Common myeloid progenitor, CD34-positive (primary cell): ENCODE results near the gene FABP1.

Experiments
- CTCF ChIA-PET: fragments of 350-600 bp; sonication (Branson Sonifier 250); formaldehyde crosslinking; loops from one replicate; lab custom pipeline; 2021; ENCODE audit warnings: antibody characterized with exemption; lab: Charles Lee
- POLR2A ChIA-PET: fragments of 350-600 bp; sonication (Branson Sonifier 250); formaldehyde crosslinking; loops from one replicate; lab custom pipeline; 2021; ENCODE audit warnings: antibody characterized with exemption; lab: Charles Lee
- DNase-seq, 3 donors: peaks; one replicate each; pipeline versions ENCODE4 v3.0.0 to v3.0.0-alpha.2; 2013
- H3K27ac ChIP-seq, 2 experiments: 1 replicate in 1 of 2; 2 replicates in 1 of 2; pipeline ENCODE4 v1.7.0; 2013; ENCODE audit warnings: inconsistent platforms in 2 of 2, low read length in 2 of 2, mild to moderate bottlenecking in 2 of 2, low read depth in 1 of 2, moderate library complexity in 1 of 2; ENCODE audit not compliant: severe bottlenecking in 2 of 2, insufficient read depth in 1 of 2, poor library complexity in 1 of 2
- H3K27me3 ChIP-seq, 5 experiments: replicated peaks in 2 of 5; 1 replicate in 3 of 5; 2 replicates in 2 of 5; pipeline versions ENCODE4 v1.6.1 to v1.7.0; 2013; ENCODE audit warnings: low read length in 4 of 5, mild to moderate bottlenecking in 2 of 5, moderate library complexity in 2 of 5, inconsistent platforms in 1 of 5; ENCODE audit not compliant: insufficient read depth in 5 of 5, control insufficient read depth in 4 of 5
- H3K36me3 ChIP-seq, 4 experiments: 1 replicate in 2 of 4; 2 replicates in 2 of 4; pipeline versions ENCODE4 v1.6.1 to v1.7.0; 2013; ENCODE audit warnings: low read length in 3 of 4, control low read depth in 1 of 4, mild to moderate bottlenecking in 1 of 4; ENCODE audit not compliant: control insufficient read depth in 4 of 4, insufficient read depth in 4 of 4
- H3K4me1 ChIP-seq, 4 experiments: 1 replicate in 3 of 4; 2 replicates in 1 of 4; pipeline versions ENCODE4 v1.6.1 to v1.7.1; 2013; ENCODE audit warnings: low read length in 3 of 4, mild to moderate bottlenecking in 3 of 4, control low read depth in 1 of 4, inconsistent platforms in 1 of 4, moderate library complexity in 1 of 4; ENCODE audit not compliant: control insufficient read depth in 4 of 4, insufficient read depth in 4 of 4; ENCODE audit errors: control extremely low read depth in 1 of 4
- H3K4me3 ChIP-seq, 7 experiments: 1 replicate in 4 of 7; 2 replicates in 3 of 7; pipeline versions ENCODE4 v1.5.1 to v1.7.0; 2013; ENCODE audit warnings: mild to moderate bottlenecking in 7 of 7, low read length in 6 of 7, moderate library complexity in 6 of 7, inconsistent platforms in 2 of 7, low read depth in 2 of 7, control low read depth in 1 of 7; ENCODE audit not compliant: insufficient read depth in 4 of 7, control insufficient read depth in 1 of 7; ENCODE audit errors: extremely low read depth in 1 of 7
- H3K9me3 ChIP-seq, 5 experiments: 1 replicate in 4 of 5; 2 replicates in 1 of 5; pipeline versions ENCODE4 v1.6.1 to v1.7.1; 2013; ENCODE audit warnings: low read length in 4 of 5, mild to moderate bottlenecking in 2 of 5, inconsistent platforms in 1 of 5, low read depth in 1 of 5, moderate library complexity in 1 of 5; ENCODE audit not compliant: control insufficient read depth in 4 of 5, insufficient read depth in 2 of 5; ENCODE audit errors: control extremely low read depth in 1 of 5
- WGBS: methylation state at CpG from one replicate; pipeline ENCODE4 v1.1.5; 2013; ENCODE audit not compliant: insufficient coverage; 5-methylcytosine and 5-hydroxymethylcytosine counted together

Gene FABP1

DNA sequence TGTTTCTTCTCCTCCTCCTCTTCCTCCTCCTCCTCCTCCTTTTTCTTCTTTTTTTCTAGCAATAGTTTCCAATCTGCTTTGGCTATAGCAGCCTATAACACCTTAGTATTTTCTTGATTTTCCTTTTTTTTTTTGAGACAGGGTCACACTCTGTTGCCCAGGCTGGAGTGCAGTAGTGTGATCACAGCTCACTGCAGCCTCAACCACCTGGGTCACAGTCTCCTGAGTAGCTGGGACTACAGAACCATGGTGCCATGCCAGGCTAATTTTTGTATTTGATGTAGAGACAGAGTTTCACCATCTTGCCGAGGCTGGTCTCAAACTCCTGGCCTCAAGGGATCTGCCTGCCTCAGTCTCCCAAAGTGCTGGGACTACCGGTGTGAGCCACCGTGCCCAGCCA, 31.6 kb upstream of the FABP1 start:
- Histone ChIP-seq H3K4me3 (no peak overlapping the region), H3K36me3 (no peaks in the 10 kb centered on the region), H3K4me1 (no peaks in the 10 kb centered on the region), H3K27ac (no peak overlapping the region), H3K27me3 (no peaks in the 10 kb centered on the region), H3K9me3 (no peaks in the 10 kb centered on the region)
- ChIA-PET CTCF (interaction anchor here (1.0 to 5.0 kb wide), 7 partner anchors 10 to 103 kb away, joined by 3 to 63 read pairs (median 4); partner anchors contain the start of gene THNSL2), POLR2A (no interaction called here)
- no peak for DNase-seq
- 60% methylated on average over 1 of the region's 3 CpGs for WGBS

DNA sequence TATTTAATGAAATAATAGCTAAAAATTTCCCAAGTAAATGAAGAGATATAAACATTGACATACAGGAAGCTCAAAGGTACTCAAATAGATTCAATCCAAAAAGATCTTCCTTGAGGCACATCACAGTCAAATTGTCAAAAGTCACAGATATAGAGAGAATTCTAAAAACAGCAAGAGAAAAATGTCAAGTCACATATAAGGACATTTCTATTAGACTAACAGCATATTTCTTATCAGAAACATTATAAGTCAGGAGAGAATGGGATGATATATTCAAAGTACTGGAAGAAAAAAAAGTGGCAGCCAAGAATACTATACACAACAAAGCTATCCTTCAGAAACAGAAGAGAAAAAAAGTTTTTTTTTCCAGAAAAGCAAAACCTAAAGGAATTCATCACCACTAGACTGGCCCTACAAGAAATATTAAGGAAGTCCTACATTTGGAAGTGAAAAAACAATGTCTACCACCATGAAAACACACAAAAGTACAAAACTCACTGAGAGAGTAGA, 21.1 kb upstream of the FABP1 start:
- Histone ChIP-seq H3K9me3 (peaks cover 0 to 38% (median 3%) of the 10 kb centered on the region in 5 experiments), H3K27ac (no peak overlapping the region), H3K4me3 (no peak overlapping the region), H3K4me1 (no peaks in the 10 kb centered on the region), H3K27me3 (peaks cover 0 to 2% (median 0%) of the 10 kb centered on the region in 5 experiments), H3K36me3 (no peaks in the 10 kb centered on the region)
- CTCF ChIA-PET, result no interaction called here
- peak in 1 of 3 donors; percentile 9 for DNase-seq
- POLR2A ChIA-PET, result no interaction called here

DNA sequence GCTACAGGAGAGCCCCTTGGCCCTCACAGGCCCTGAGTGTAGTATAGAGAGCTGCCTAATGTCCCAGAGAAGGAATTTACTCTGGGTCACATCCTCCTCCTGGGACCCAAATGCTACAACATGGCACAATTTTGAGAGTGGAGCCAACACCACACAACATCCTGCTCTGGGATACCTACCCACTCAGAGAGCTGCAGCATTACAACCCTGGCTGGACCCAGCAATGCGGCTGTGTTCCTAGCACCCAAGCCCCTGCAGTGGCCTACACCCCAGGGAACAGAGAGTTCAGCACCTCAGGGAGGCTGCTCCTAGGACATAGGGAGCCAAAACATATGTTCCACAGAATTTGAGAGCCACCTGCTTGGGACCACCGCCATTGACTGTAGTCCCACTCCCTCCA, 19.3 kb upstream of the FABP1 start:
- 100% methylated on average over 2 of the region's 2 CpGs for WGBS
- no peak overlapping the region for H3K4me3 ChIP-seq
- H3K27me3 ChIP-seq, result peaks cover 0 to 2% (median 0%) of the 10 kb centered on the region in 5 experiments
- ChIA-PET POLR2A (no interaction called here), CTCF (interaction anchor here (1.9 kb wide), 1 partner anchor 13 kb away, joined by 5 read pairs; no protein-coding TSS in a partner anchor)
- no peaks in the 10 kb centered on the region for H3K36me3 ChIP-seq
- H3K27ac ChIP-seq, result no peak overlapping the region
- no peak for DNase-seq
- no peaks in the 10 kb centered on the region for H3K4me1 ChIP-seq
- peaks cover 0 to 34% (median 3%) of the 10 kb centered on the region in 5 experiments for H3K9me3 ChIP-seq

DNA sequence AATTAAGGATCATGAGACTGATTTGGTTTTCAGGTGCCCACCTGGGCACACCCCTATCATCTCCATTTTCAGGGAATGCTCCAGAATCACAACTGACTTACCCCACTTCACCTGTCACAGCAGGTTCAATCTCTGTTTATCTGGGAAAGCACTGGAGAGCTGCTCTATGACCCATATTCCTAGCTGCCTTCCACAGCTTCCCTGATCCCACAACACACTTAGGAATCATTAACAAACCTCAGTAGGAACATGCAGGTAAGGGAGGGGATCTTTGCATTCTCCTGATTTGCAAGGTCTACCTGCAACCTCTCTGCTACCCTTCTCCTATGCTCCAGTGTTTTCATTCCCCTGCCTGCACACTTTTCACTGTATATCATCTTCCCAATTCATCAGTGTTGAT, 18.7 kb upstream of the FABP1 start:
- ChIA-PET CTCF (interaction anchor here (0.7 to 1.9 kb wide), 2 partner anchors 13 to 65 kb away, joined by 5 read pairs; no protein-coding TSS in a partner anchor), POLR2A (no interaction called here)

DNA sequence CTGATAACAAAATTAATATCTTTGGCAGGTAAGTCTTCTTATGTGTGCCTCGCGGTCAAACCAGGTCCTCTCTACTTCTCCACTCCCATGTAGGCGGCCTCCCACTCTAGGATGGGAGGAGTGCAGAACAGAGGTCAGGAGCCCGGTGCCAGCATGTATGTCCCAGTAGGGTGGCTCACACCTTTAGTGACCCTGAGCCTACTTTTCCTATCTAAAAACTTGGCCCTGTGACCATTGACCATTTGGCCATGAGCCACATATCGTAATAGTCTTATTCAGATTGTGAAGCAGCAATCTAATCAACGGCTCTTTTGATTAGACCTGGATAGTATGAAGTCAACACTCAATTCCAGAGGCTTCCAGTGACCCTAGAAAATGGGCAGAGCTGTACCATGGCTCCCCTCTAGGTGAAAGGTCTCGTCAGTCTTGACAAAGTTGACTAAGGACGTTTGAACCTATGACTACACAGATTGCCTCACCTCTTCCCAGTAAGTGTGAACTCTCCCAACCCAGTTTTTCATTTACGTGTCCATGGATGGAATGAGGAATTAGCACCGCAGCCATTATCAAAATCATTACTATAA, 17.1 kb upstream of the FABP1 start:
- Histone ChIP-seq H3K9me3 (peaks cover 0 to 40% (median 6%) of the 10 kb centered on the region in 5 experiments), H3K4me1 (no peaks in the 10 kb centered on the region), H3K27ac (no peak overlapping the region), H3K4me3 (no peak overlapping the region), H3K36me3 (no peaks in the 10 kb centered on the region), H3K27me3 (peaks cover 0 to 2% (median 0%) of the 10 kb centered on the region in 5 experiments)
- POLR2A ChIA-PET, result no interaction called here
- no peak for DNase-seq
- CTCF ChIA-PET, result no interaction called here
- 97% methylated on average over 8 of the region's 10 CpGs for WGBS

More for the DNA sequence above, 18.7 kb upstream of the FABP1 start:
- peaks cover 0 to 40% (median 4%) of the 10 kb centered on the region in 5 experiments for H3K9me3 ChIP-seq
- H3K4me3 ChIP-seq, result no peak overlapping the region
- no peak for DNase-seq
- no peak overlapping the region for H3K27ac ChIP-seq
- H3K36me3 ChIP-seq, result no peaks in the 10 kb centered on the region
- no peaks in the 10 kb centered on the region for H3K4me1 ChIP-seq
- H3K27me3 ChIP-seq, result peaks cover 0 to 2% (median 0%) of the 10 kb centered on the region in 5 experiments

DNA sequence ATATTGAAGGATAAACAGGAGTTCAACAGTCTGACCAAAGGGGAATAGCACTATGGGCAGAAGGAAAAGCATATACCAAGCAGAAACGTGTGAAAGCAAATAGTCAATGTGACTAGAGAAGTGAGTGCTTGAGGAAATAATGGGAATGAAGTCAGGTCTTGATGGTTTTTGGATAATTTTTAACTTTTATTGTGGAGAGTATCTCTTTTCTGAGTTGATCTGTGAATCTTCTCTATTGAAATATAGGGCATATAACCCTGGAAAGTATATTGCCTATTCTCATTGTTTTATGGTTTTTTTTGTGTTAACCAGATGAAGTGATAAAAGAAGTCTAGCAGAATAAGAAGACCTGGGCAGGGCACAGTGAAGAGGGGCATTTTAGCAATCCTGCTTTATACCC, 16.4 kb upstream of the FABP1 start:
- ChIA-PET CTCF (no interaction called here), POLR2A (no interaction called here)
- Histone ChIP-seq H3K4me1 (no peaks in the 10 kb centered on the region), H3K9me3 (peaks cover 0 to 35% (median 6%) of the 10 kb centered on the region in 5 experiments), H3K36me3 (no peaks in the 10 kb centered on the region), H3K27ac (no peak overlapping the region), H3K27me3 (peaks cover 0 to 2% (median 0%) of the 10 kb centered on the region in 5 experiments), H3K4me3 (no peak overlapping the region)
- 93% methylated on average over 1 of the region's 1 CpG for WGBS
- no peak for DNase-seq

DNA sequence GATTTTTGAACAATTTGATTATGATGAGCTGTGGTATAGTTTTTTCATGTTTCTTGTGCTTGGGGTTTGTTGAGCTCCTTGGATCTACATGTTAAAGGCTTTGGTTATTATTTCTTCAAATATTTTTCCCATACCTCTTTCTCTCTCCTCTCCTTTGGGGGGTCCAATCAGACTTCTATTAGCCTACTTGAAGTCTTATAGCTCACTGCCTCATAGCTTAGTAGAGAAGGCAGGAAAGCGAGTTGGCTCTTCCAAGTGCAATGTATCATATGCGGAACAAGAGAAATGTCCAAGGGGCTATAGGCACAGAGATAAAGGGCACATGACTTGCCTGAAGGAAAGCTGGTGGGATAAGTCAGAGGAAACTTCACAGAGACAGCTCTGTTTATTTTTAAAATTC, 14.1 kb upstream of the FABP1 start:
- 100% methylated on average over 1 of the region's 2 CpGs for WGBS
- no peaks in the 10 kb centered on the region for H3K4me1 ChIP-seq
- no peak for DNase-seq
- H3K36me3 ChIP-seq, result no peaks in the 10 kb centered on the region
- POLR2A ChIA-PET, result no interaction called here
- peaks cover 0 to 4% (median 0%) of the 10 kb centered on the region in 5 experiments for H3K27me3 ChIP-seq
- CTCF ChIA-PET, result interaction anchor here (1.2 to 1.4 kb wide), 2 partner anchors 18 to 81 kb away, joined by 3 to 4 read pairs; no protein-coding TSS in a partner anchor
- no peak overlapping the region for H3K27ac ChIP-seq
- H3K9me3 ChIP-seq, result peaks cover 0 to 16% (median 0%) of the 10 kb centered on the region in 5 experiments
- no peak overlapping the region for H3K4me3 ChIP-seq
